SK-N-MC (cell line): Measurements from ENCODE around the gene FIBP.
"Not testable (repeated sequence)": the region's sequence is repeated elsewhere in the genome, so short reads cannot be mapped to it uniquely, and the experiment has no call there.

Source experiments
- DNase-seq: peaks from one replicate; pipeline ENCODE4 v3.0.0-alpha.2; 2011; ENCODE audit warnings: low read depth, low spot score
- H3K27ac ChIP-seq: fragments of 200-600 bp; sonication (generic); 2 replicates; pipeline ENCODE4 v1.5.1; 2016; ENCODE audit warnings: mixed run types
- H3K36me3 ChIP-seq: fragments of 200-600 bp; sonication (generic); 2 replicates; pipeline ENCODE4 v1.6.1; 2017; ENCODE audit warnings: antibody characterized with exemption, low read length, mixed read lengths; ENCODE audit not compliant: insufficient read depth
- H3K4me3 ChIP-seq: fragments of 200-600 bp; sonication (generic); 2 replicates; pipeline ENCODE4 v1.5.1; 2016
- H3K9ac ChIP-seq: fragments of 200-600 bp; sonication (generic); 2 replicates; pipeline ENCODE4 v1.8.0; 2017; ENCODE audit warnings: mixed run types, mixed read lengths; ENCODE audit not compliant: insufficient read length
- H3K9me3 ChIP-seq: fragments of 200-600 bp; sonication (generic); 2 replicates; pipeline ENCODE4 v1.6.1; 2017; ENCODE audit warnings: low read depth, mild to moderate bottlenecking, antibody characterized with exemption, low read length, moderate library complexity, mixed read lengths
- EZH2 ChIP-seq: fragments of 200-600 bp; sonication (generic); IDR thresholded peaks from one replicate; pipeline ENCODE4 v1.6.1; 2017; ENCODE audit warnings: antibody characterized with exemption
- FOXP2 ChIP-seq: optimal IDR thresholded peaks from 2 replicates; pipeline ENCODE3; 2011; ENCODE audit warnings: mild to moderate bottlenecking, moderate library complexity; ENCODE audit not compliant: insufficient read depth; ENCODE audit errors: extremely low read length, control extremely low read depth
- POLR2AphosphoS5 ChIP-seq: IDR thresholded peaks from 2 replicates; pipeline ENCODE4 v1.6.1; 2012; ENCODE audit warnings: mild to moderate bottlenecking, low read depth, low read length, borderline replicate concordance

Gene FIBP

DNA sequence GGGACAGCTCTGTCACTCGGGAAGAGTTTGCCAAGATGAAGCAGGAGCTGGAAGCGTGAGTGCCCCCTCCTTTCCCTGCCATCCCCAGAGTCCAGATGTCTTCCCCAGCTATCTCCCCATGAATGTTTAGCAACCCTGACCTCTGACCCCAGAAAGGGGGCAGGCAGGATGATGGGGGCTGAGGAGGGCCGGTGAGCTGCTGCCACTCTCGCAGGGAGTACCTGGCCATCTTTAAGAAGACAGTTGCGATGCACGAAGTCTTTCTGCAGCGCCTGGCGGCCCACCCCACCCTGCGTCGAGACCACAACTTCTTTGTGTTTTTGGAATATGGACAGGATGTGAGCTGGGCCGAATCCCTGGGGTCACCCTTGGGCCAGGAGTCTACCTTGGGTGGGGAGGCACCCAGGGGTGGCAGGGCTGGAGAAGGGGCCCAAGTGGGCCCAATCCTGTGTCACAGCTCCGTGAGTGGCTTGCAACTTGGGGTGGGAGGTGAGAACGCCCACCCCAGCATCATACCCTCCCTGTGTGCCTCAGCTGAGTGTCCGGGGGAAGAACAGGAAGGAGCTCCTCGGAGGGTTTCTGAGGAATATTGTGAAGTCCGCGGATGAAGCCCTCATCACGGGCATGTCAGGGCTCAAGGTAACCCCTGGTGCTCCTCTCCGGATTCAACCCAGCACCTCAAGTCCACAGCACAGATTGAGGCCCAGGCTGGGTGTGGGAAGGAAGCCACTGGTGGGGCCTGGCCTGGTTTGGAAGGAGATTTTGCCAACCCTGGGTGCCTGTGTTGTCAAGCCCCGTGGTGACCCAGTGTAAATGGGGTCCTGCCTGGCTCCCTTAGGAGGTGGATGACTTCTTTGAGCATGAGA is 37.8 kb downstream of the FIBP start:
- Histone ChIP-seq H3K4me3 (no peak overlapping the region), H3K9me3 (no peaks in the 10 kb centered on the region), H3K9ac (no peak overlapping the region), H3K36me3 (peaks cover 24% of the 10 kb centered on the region), H3K27ac (no peak overlapping the region)
- DNase-seq, result no peak
- no peak for TF ChIP-seq POLR2AphosphoS5
- no peak for TF ChIP-seq EZH2
- no peak for TF ChIP-seq FOXP2

DNA sequence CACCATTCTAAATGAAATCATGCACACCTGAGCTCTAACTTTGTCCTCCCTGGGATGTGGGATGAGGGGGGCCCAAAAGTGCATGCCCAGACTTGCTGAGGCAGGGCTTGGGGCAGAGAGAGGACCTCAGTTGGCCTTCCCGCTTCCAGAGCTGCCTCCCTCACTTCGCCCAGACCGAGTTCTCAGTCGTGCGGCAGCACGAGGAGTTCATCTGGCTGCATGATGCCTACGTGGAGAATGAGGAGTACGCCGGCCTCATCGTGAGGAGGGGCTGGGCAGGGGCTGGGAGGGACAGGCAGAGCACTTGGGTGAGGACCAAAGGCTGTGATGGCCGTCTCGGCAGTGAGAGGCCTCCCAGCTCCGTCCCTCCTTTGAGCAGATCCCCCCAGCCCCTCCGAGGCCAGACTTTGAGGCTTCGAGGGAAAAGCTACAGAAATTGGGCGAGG is 38.5 kb downstream of the FIBP start:
- Histone ChIP-seq H3K9ac (no peak overlapping the region), H3K9me3 (no peaks in the 10 kb centered on the region), H3K4me3 (no peak overlapping the region), H3K36me3 (peaks cover 17% of the 10 kb centered on the region), H3K27ac (no peak overlapping the region)
- TF ChIP-seq EZH2 (no peak), FOXP2 (no peak), POLR2AphosphoS5 (no peak)
- no peak for DNase-seq

- Histone ChIP-seq H3K9ac (no peak overlapping the region), H3K4me3 (no peak overlapping the region), H3K27ac (no peak overlapping the region), H3K36me3 (peaks cover 13% of the 10 kb centered on the region), H3K9me3 (no peaks in the 10 kb centered on the region)
- no peak for TF ChIP-seq EZH2
- no peak for TF ChIP-seq POLR2AphosphoS5
- TF ChIP-seq FOXP2, result no peak
- no peak for DNase-seq
These were observed 38.9 kb downstream of the FIBP start for GRCh38 chr11:65849366-65849765.

DNA sequence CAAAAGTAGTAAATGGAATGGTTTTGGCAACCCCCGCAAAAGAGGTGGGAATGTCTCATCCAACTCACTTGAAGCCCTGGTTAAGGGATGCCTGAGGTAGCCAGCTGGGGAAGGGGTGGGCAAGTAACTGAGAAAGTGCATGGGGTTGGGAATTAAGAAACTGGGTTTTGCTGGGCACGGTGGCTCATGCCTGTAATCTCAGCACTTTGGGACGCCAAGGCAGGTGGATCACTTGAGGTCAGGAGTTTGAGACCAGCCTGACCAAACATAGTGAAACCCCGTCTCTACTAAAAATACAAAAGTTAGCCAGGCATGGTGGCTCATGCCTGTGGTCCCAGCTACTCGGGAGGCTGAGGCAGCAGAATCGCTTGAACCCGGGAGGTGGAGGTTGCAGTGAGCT is 39.6 kb downstream of the FIBP start:
- H3K4me3 ChIP-seq, H3K9ac ChIP-seq, H3K36me3 ChIP-seq, H3K27ac ChIP-seq, DNase-seq, H3K9me3 ChIP-seq: not testable (repeated sequence)

GRCh38 chr11:65847746-65848145 is 40.5 kb downstream of the FIBP start:
- no peak for DNase-seq
- Histone ChIP-seq H3K9me3 (no peaks in the 10 kb centered on the region), H3K4me3 (no peak overlapping the region), H3K27ac (no peak overlapping the region), H3K9ac (no peak overlapping the region), H3K36me3 (no peaks in the 10 kb centered on the region)
- no peak for TF ChIP-seq POLR2AphosphoS5
- no peak for TF ChIP-seq EZH2
- no peak for TF ChIP-seq FOXP2

DNA sequence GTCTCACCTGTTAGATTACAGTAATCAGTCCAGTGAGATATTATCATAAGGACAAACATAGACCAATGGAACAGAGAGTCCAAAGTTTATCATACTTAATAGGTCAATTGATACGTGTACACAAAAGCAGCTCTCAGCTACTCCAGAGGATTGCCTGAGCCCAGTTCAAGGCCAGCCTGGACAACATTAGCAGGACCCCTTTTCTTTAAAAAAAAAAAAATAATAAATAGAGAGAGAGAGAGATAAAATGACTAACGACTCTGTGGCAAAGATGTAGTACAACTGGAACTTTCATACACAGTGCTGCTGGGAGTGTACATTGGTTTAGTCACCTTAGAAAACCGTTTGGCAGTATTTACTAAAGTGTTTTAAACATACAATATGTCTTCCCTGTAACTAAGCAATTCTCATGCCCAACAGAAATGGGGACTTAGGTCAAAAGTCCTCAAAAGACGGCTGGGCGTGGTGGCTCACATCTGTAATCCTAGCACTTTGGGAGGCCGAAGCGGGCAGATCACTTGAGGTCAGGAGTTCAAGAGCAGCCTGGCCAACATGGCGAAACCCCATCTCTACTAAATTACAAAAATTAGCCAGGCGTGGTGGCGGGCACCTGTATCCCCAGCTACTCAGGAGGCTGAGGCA is 43.9 kb downstream of the FIBP start:
- DNase-seq, result no peak
- Histone ChIP-seq H3K9ac (no peak overlapping the region), H3K9me3 (no peaks in the 10 kb centered on the region), H3K36me3 (no peaks in the 10 kb centered on the region), H3K27ac (no peak overlapping the region), H3K4me3 (no peak overlapping the region)
- no peak for TF ChIP-seq POLR2AphosphoS5
- no peak for TF ChIP-seq FOXP2
- TF ChIP-seq EZH2, result no peak

GRCh38 chr11:65843811-65844210 is 44.5 kb downstream of the FIBP start:
- no peak overlapping the region for H3K27ac ChIP-seq
- no peak overlapping the region for H3K9ac ChIP-seq
- H3K4me3 ChIP-seq, result no peak overlapping the region
- no peaks in the 10 kb centered on the region for H3K9me3 ChIP-seq
- H3K36me3 ChIP-seq, result no peaks in the 10 kb centered on the region
- no peak for DNase-seq
- TF ChIP-seq FOXP2, result no peak
- no peak for TF ChIP-seq EZH2
- TF ChIP-seq POLR2AphosphoS5, result no peak

DNA sequence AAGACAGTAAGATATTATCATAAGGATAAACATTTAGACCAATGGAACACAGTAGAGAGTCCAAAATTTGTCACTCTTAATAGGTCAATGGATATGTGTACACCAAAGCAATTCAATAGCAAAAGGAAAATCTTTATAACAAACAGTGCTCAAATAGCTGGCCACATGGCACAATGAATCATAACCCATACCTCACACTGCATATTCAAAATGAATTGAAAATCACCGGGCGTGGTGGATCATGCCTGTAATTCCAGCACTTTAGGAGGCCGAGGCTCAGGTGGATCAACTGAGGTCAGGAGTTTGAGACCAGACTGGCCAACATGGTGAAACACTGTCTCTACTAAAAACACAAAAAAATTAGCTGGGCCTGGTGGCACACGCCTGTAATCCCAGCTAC is 46.1 kb downstream of the FIBP start:
- no peak overlapping the region for H3K27ac ChIP-seq
- H3K4me3 ChIP-seq, result no peak overlapping the region
- H3K9ac ChIP-seq, result no peak overlapping the region
- H3K36me3 ChIP-seq, result no peaks in the 10 kb centered on the region
- no peaks in the 10 kb centered on the region for H3K9me3 ChIP-seq
- DNase-seq, result no peak
- TF ChIP-seq EZH2 (no peak), POLR2AphosphoS5 (no peak), FOXP2 (no peak)

DNA sequence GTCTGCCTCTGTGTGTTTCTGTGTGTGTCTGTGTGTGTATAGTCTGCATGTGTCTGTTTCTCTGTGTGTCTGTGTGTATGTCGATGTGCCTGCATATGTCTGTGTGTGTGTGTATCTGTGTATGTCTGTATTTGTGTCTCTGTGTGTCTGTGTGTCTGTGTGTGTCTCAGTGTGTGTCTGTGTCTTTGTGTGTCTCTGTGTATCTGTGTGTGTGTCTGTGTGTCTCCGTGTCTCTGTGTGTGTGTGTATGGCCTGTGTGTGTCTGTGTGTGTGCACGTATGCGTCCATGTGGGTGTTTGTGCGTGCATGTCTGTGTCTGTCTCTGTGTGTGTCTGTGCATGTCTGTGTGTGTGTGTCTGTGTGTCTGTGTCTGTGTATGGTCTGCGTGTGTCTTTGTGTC is 54.1 kb downstream of the FIBP start:
- Histone ChIP-seq H3K27ac (no peak overlapping the region), H3K4me3 (peak overlapping the region; percentile 84), H3K9me3 (no peaks in the 10 kb centered on the region), H3K36me3 (no peaks in the 10 kb centered on the region), H3K9ac (peak overlapping the region; percentile 66)
- no peak for DNase-seq
- TF ChIP-seq EZH2, result no peak
- TF ChIP-seq FOXP2, result no peak
- no peak for TF ChIP-seq POLR2AphosphoS5
